SK-N-SH (cell line): ENCODE results near the gene DCAF6. TPM values are rescaled to one million over a fixed set of nuclear protein-coding genes. Genes with fewer than 3 reads are reported as not detected.

Experiments
- CTCF ChIA-PET: fragments of 300-600, 350-600 bp; formaldehyde crosslinking; extraction: SDS; loops from one replicate; lab custom pipeline; 2021; lab: Yijun Ruan, JAX
- POLR2A ChIA-PET: fragments of 350-600 bp; sonication (Branson Sonifier 250); formaldehyde crosslinking; extraction: SDS; loops from one replicate; lab custom pipeline; 2020; ENCODE audit warnings: antibody characterized with exemption, inconsistent platforms; lab: Yijun Ruan, JAX
- DNase-seq: peaks from one replicate; pipeline ENCODE4 v3.0.0; 2012
- H2AFZ ChIP-seq: fragments of 200-600 bp; sonication (generic); 2 replicates; pipeline ENCODE4 v1.8.1; 2016; ENCODE audit warnings: antibody characterized with exemption, mild to moderate bottlenecking, low read depth
- H3F3A ChIP-seq: fragments of 200-600 bp; sonication (generic); replicated peaks from 2 replicates; pipeline ENCODE3; 2016; ENCODE audit warnings: antibody characterized with exemption, mild to moderate bottlenecking; ENCODE audit not compliant: insufficient read depth
- H3K27ac ChIP-seq, 2 experiments: fragments of 200-500 bp in 1 of 2; fragments of 200-600 bp in 1 of 2; sonication (Bioruptor generic) in 1 of 2; sonication (generic), shearing (Covaris generic) in 1 of 2; 2 replicates each; pipeline versions ENCODE4 v1.5.1 to v1.6.1; 2014 to 2016; ENCODE audit warnings: low read depth in 2 of 2, inconsistent platforms in 1 of 2, low read length in 1 of 2, mild to moderate bottlenecking in 1 of 2, mixed read lengths in 1 of 2
- H3K27me3 ChIP-seq: fragments of 200-600 bp; sonication (generic), shearing (Covaris generic); 2 replicates; pipeline ENCODE4 v1.6.1; 2016; ENCODE audit warnings: mixed run types; ENCODE audit not compliant: insufficient read depth
- H3K36me3 ChIP-seq, 2 experiments: fragments of 200-500 bp in 1 of 2; fragments of 200-600 bp in 1 of 2; sonication (Bioruptor generic) in 1 of 2; sonication (generic) in 1 of 2; replicated peaks in 1 of 2; 2 replicates each; pipeline versions ENCODE3 to v1.5.1; 2014 to 2016; ENCODE audit warnings: low read length in 1 of 2, mild to moderate bottlenecking in 1 of 2; ENCODE audit not compliant: insufficient read depth in 2 of 2, control insufficient read depth in 1 of 2
- H3K4me1 ChIP-seq, 2 experiments: fragments of 200-500 bp in 1 of 2; fragments of 200-600 bp in 1 of 2; sonication (Bioruptor generic) in 1 of 2; sonication (generic), shearing (Covaris generic) in 1 of 2; 2 replicates each; pipeline versions ENCODE4 v1.5.1 to v1.6.1; 2014 to 2016; ENCODE audit warnings: low read depth in 1 of 2, low read length in 1 of 2, mixed run types in 1 of 2; ENCODE audit not compliant: insufficient read depth in 2 of 2, control insufficient read depth in 1 of 2
- H3K4me2 ChIP-seq: fragments of 200-600 bp; sonication (generic), shearing (Covaris generic); 2 replicates; pipeline ENCODE4 v1.6.1; 2017; ENCODE audit warnings: mixed run types
- H3K4me3 ChIP-seq, 2 experiments: fragments of 200-500 bp in 1 of 2; fragments of 200-600 bp in 1 of 2; sonication (Bioruptor generic) in 1 of 2; sonication (generic), shearing (Covaris generic) in 1 of 2; 2 replicates each; pipeline versions ENCODE4 v1.5.1 to v1.8.1; 2014 to 2016; ENCODE audit warnings: low read depth in 2 of 2, inconsistent platforms in 1 of 2, low read length in 1 of 2, mild to moderate bottlenecking in 1 of 2, mixed read lengths in 1 of 2, moderate library complexity in 1 of 2
- H3K79me2 ChIP-seq: fragments of 200-600 bp; sonication (generic); 2 replicates; pipeline ENCODE4 v1.8.1; 2017; ENCODE audit warnings: mild to moderate bottlenecking; ENCODE audit not compliant: insufficient read depth
- H3K9ac ChIP-seq: fragments of 200-600 bp; sonication (generic); 2 replicates; pipeline ENCODE4 v1.6.1; 2017; ENCODE audit warnings: mixed run types
- H3K9me2 ChIP-seq: fragments of 200-600 bp; sonication (generic); 2 replicates; pipeline ENCODE4 v1.6.1; 2017; ENCODE audit warnings: mixed run types
- H3K9me3 ChIP-seq: fragments of 200-600 bp; sonication (generic); 2 replicates; pipeline ENCODE4 v1.6.1; 2017; ENCODE audit warnings: mixed run types, mild to moderate bottlenecking, moderate library complexity
- H4K20me1 ChIP-seq: fragments of 200-600 bp; sonication (generic); 2 replicates; pipeline ENCODE4 v1.6.1; 2017; ENCODE audit warnings: mild to moderate bottlenecking, mixed run types; ENCODE audit not compliant: insufficient read depth
- CHD2 ChIP-seq: fragments of 150-350 bp; IDR thresholded peaks from 2 replicates; pipeline ENCODE4 v1.6.1; 2018; ENCODE audit warnings: low read length; ENCODE audit not compliant: partially characterized antibody
- ELF1 ChIP-seq: IDR thresholded peaks from 2 replicates; pipeline ENCODE4 v1.4.0; 2012
- FOSL2 ChIP-seq: IDR thresholded peaks from 2 replicates; pipeline ENCODE4 v1.4.0; 2012; ENCODE audit warnings: low read depth, mild to moderate bottlenecking, moderate library complexity, borderline replicate concordance
- FOXM1 ChIP-seq: IDR thresholded peaks from 2 replicates; pipeline ENCODE4 v1.4.0; 2012; ENCODE audit warnings: low read depth, mild to moderate bottlenecking
- GATA2 ChIP-seq: sonication (generic); formaldehyde crosslinking; IDR thresholded peaks from 2 replicates; pipeline ENCODE4 v1.5.0; 2020; ENCODE audit warnings: mild to moderate bottlenecking, missing genetic modification reagents
- NFIC ChIP-seq: IDR thresholded peaks from 2 replicates; pipeline ENCODE4 v1.4.0; 2012; ENCODE audit warnings: borderline replicate concordance
- NRF1 ChIP-seq: IDR thresholded peaks from 2 replicates; pipeline ENCODE4 v1.6.1; 2012; ENCODE audit warnings: low read depth, mild to moderate bottlenecking, low read length
- POLR2AphosphoS5 ChIP-seq: IDR thresholded peaks from 2 replicates; pipeline ENCODE4 v1.6.1; 2012; ENCODE audit warnings: low read depth, low read length
- RAD21 ChIP-seq: IDR thresholded peaks from 2 replicates; pipeline ENCODE4 v1.6.1; 2012; ENCODE audit warnings: mild to moderate bottlenecking, low read length
- RCOR1 ChIP-seq: fragments of 150-350 bp; IDR thresholded peaks from 2 replicates; pipeline ENCODE4 v1.6.1; 2017; ENCODE audit warnings: antibody characterized with exemption, low read length
- RXRA ChIP-seq: IDR thresholded peaks from 2 replicates; pipeline ENCODE4 v1.4.0; 2012; ENCODE audit warnings: low read depth, mild to moderate bottlenecking, borderline replicate concordance
- SIN3A ChIP-seq: IDR thresholded peaks from 2 replicates; pipeline ENCODE4 v1.6.1; 2012; ENCODE audit warnings: low read depth, mild to moderate bottlenecking, low read length, moderate library complexity, borderline replicate concordance
- SMC3 ChIP-seq: IDR thresholded peaks from 2 replicates; pipeline ENCODE4 v1.6.1; 2012; ENCODE audit warnings: low read depth, low read length, improper control_type of control experiment
- YY1 ChIP-seq: IDR thresholded peaks from 2 replicates; pipeline ENCODE4 v1.4.0; 2012; ENCODE audit warnings: low read depth, mild to moderate bottlenecking
- WGBS: methylation state at CpG from one replicate; pipeline ENCODE4 v1.1.6; 2017; ENCODE audit warnings: low lambda C conversion rate; 5-methylcytosine and 5-hydroxymethylcytosine counted together
- polyA plus RNA-seq, 3 experiments: library from polyadenylated mRNA; depleted of rRNA; stranded (reverse); fragments of >200 nt; gene quantifications; 2 replicates each; pipeline ENCODE4 v1.2.3, GENCODE V29; 2012
- TF ChIP-seq, protein P1 (sequence below): IDR thresholded peaks from 2 replicates; pipeline ENCODE4 v1.4.0; 2012; ENCODE audit warnings: low read depth, borderline replicate concordance
- TF ChIP-seq, protein P2 (sequence below): fragments of 200-600 bp; sonication (generic); IDR thresholded peaks from 2 replicates; pipeline ENCODE4 v1.6.1; 2017; ENCODE audit warnings: antibody characterized with exemption, mild to moderate bottlenecking, moderate library complexity
- TF ChIP-seq, protein P3 (sequence below): IDR thresholded peaks from 2 replicates; pipeline ENCODE4 v1.4.0; 2012; ENCODE audit warnings: low read depth
- TF ChIP-seq, protein P4 (sequence below): IDR thresholded peaks from 2 replicates; pipeline ENCODE4; 2012
- TF ChIP-seq, protein P5 (sequence below): IDR thresholded peaks from 2 replicates; pipeline ENCODE4 v1.4.0; 2012; ENCODE audit warnings: low read depth, borderline replicate concordance

The DCAF6 gene
- polyA plus RNA-seq, 1 of the 3 experiments (the other 2 are of a cell fraction): 31.3 TPM

DNA sequence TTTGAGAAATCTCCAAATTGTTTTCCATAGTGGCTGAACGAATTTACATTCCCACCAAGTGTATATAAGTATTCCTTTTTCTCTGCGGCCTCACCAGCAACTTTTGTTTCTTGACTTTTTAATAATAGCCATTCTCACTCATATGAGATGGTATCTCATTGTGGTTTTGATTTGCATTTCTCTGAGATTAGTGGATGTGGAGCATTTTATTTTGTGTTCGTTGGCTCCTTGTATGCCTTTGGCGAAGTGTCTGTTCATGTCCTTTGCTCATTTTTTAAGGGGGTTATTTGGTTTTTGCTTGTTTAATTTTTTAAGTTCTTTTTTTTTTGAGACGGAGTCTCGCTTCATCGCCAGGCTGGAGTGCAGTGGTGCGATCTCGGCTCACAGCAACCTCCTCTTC, 45.5 kb downstream of the DCAF6 start:
- Histone ChIP-seq H4K20me1 (0 out of 2 replicates have a peak, but pooled peaks cover 5% of the 10 kb centered on the region), H3K36me3 (peaks cover 8 to 47% of the 10 kb centered on the region in 2 experiments), H3K9ac (no peak overlapping the region)
- CTCF ChIA-PET: no interaction called here
- no peak for TF ChIP-seq FOSL2
- TF ChIP-seq NRF1: no peak
- TF ChIP-seq RCOR1: no peak
- TF ChIP-seq FOXM1: no peak
- TF ChIP-seq, protein P1, sequence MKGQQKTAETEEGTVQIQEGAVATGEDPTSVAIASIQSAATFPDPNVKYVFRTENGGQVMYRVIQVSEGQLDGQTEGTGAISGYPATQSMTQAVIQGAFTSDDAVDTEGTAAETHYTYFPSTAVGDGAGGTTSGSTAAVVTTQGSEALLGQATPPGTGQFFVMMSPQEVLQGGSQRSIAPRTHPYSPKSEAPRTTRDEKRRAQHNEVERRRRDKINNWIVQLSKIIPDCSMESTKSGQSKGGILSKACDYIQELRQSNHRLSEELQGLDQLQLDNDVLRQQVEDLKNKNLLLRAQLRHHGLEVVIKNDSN: no peak
- TF ChIP-seq POLR2AphosphoS5: no peak
- no peak for TF ChIP-seq RXRA
- TF ChIP-seq GATA2: no peak
- TF ChIP-seq RAD21: no peak
- no peak for TF ChIP-seq SMC3
- TF ChIP-seq ELF1: no peak
- TF ChIP-seq NFIC: no peak
- TF ChIP-seq, protein P2, sequence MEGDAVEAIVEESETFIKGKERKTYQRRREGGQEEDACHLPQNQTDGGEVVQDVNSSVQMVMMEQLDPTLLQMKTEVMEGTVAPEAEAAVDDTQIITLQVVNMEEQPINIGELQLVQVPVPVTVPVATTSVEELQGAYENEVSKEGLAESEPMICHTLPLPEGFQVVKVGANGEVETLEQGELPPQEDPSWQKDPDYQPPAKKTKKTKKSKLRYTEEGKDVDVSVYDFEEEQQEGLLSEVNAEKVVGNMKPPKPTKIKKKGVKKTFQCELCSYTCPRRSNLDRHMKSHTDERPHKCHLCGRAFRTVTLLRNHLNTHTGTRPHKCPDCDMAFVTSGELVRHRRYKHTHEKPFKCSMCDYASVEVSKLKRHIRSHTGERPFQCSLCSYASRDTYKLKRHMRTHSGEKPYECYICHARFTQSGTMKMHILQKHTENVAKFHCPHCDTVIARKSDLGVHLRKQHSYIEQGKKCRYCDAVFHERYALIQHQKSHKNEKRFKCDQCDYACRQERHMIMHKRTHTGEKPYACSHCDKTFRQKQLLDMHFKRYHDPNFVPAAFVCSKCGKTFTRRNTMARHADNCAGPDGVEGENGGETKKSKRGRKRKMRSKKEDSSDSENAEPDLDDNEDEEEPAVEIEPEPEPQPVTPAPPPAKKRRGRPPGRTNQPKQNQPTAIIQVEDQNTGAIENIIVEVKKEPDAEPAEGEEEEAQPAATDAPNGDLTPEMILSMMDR: no peak
- TF ChIP-seq, protein P3, sequence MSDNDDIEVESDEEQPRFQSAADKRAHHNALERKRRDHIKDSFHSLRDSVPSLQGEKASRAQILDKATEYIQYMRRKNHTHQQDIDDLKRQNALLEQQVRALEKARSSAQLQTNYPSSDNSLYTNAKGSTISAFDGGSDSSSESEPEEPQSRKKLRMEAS: no peak
- no peak for TF ChIP-seq YY1
- TF ChIP-seq CHD2: no peak
- no peak for TF ChIP-seq SIN3A
- TF ChIP-seq, protein P4, sequence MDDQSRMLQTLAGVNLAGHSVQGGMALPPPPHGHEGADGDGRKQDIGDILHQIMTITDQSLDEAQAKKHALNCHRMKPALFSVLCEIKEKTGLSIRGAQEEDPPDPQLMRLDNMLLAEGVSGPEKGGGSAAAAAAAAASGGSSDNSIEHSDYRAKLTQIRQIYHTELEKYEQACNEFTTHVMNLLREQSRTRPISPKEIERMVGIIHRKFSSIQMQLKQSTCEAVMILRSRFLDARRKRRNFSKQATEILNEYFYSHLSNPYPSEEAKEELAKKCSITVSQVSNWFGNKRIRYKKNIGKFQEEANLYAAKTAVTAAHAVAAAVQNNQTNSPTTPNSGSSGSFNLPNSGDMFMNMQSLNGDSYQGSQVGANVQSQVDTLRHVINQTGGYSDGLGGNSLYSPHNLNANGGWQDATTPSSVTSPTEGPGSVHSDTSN: no peak
- TF ChIP-seq, protein P5, sequence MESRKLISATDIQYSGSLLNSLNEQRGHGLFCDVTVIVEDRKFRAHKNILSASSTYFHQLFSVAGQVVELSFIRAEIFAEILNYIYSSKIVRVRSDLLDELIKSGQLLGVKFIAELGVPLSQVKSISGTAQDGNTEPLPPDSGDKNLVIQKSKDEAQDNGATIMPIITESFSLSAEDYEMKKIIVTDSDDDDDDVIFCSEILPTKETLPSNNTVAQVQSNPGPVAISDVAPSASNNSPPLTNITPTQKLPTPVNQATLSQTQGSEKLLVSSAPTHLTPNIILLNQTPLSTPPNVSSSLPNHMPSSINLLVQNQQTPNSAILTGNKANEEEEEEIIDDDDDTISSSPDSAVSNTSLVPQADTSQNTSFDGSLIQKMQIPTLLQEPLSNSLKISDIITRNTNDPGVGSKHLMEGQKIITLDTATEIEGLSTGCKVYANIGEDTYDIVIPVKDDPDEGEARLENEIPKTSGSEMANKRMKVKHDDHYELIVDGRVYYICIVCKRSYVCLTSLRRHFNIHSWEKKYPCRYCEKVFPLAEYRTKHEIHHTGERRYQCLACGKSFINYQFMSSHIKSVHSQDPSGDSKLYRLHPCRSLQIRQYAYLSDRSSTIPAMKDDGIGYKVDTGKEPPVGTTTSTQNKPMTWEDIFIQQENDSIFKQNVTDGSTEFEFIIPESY: no peak
- TF ChIP-seq, all 33 proteins: peak for 0
- H3F3A ChIP-seq: peaks cover 10% of the 10 kb centered on the region
- H3K4me2 ChIP-seq: no peak overlapping the region
- no peak overlapping the region for H3K27ac ChIP-seq
- peaks cover 50% of the 10 kb centered on the region for H3K79me2 ChIP-seq
- WGBS: 94% methylated on average over 9 of the region's 9 CpGs
- no peaks in the 10 kb centered on the region for H3K4me1 ChIP-seq
- H3K4me3 ChIP-seq: no peak overlapping the region
- H3K9me3 ChIP-seq: no peaks in the 10 kb centered on the region
- no peak overlapping the region for H2AFZ ChIP-seq
- POLR2A ChIA-PET: no interaction called here
- no peak for DNase-seq
- no peaks in the 10 kb centered on the region for H3K27me3 ChIP-seq
- no peaks in the 10 kb centered on the region for H3K9me2 ChIP-seq
